Dedifferentiated amniotic fluid mesenchymal stem cell (primary cell): ENCODE results near the gene ZNF562.
"Not testable (repeated sequence)": the region's sequence is repeated elsewhere in the genome, so short reads cannot be mapped to it uniquely, and the experiment has no call there.

Experiments
- DNase-seq: peaks from one replicate; pipeline ENCODE4 v3.0.0-alpha.2; 2016; ENCODE audit errors: extremely low spot score

The ZNF562 gene

DNA sequence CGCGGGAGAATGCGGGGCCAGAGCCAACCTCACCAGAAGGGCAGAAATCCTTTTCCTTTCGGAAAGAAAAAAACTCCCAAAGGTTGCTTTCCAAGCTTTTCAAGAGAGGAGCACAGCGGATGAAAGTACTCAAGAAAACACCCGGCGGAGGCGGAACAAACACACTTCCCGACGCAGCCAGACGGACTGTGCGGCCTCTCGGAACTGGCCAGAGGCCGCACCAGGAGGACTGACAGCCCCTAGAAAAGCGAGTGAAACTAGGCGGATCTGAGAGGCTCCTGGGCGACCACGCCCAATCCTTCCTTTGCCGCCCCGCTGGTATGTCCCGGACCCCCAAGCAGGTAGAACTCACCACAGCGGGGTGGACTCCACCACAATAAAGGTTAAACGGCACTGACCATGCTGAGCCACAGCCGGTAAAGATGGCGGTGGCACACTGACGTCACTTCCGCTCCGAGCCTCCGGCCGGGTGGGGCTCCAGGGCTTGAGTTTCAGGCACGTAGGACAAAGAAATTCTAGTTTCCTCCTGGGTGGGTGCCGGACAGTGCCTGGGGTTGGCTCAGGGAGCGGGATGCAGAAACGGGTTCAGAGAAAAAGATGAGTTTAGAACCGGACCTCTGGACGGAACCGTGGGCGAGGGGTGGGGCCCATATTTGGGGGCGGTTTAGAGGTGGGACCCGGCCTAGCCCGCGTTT is at the start of gene ZNF562:
TSS of gene ZNF562 (minus strand) at position 438 of the 695 bp plus-strand sequence. CDS start 14,356 bp downstream, outside the sequence.
- DNase-seq = peak; percentile 89

- no peak for DNase-seq
These were observed 49.3 kb upstream of the ZNF562 start for GRCh38 chr19:9724157-9724556.

- no peak for DNase-seq
These were observed 47.0 kb upstream of the ZNF562 start for GRCh38 chr19:9721861-9722260.

GRCh38 chr19:9720541-9720940 is 45.6 kb upstream of the ZNF562 start:
- DNase-seq = no peak

GRCh38 chr19:9711815-9712214 is 36.9 kb upstream of the ZNF562 start:
- no peak for DNase-seq

- DNase-seq = no peak
These were observed 34.4 kb upstream of the ZNF562 start for GRCh38 chr19:9709305-9709704.

GRCh38 chr19:9705836-9706235 is 30.9 kb upstream of the ZNF562 start:
- DNase-seq = no peak

DNA sequence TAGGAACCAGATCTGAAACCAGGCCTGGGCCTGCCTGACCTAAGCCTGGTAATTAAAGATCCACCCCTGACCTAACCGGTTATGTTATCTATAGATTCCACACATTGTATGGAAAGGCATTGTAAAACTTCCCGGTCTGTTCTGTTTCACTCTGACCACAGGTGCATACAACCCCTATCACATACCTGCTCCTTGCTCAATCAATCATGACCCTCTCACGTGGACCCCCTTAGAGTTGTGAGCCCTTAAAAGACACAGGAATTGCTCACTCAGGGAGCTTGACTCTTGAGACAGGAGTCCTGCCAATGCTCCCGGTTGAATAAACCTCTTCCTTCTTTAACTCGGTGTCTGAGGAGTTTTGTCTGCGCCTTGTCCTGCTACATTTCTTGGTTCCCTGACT is 27.3 kb upstream of the ZNF562 start:
- DNase-seq = no peak

- no peak for DNase-seq
These were observed 25.5 kb upstream of the ZNF562 start for GRCh38 chr19:9700229-9700981.

DNA sequence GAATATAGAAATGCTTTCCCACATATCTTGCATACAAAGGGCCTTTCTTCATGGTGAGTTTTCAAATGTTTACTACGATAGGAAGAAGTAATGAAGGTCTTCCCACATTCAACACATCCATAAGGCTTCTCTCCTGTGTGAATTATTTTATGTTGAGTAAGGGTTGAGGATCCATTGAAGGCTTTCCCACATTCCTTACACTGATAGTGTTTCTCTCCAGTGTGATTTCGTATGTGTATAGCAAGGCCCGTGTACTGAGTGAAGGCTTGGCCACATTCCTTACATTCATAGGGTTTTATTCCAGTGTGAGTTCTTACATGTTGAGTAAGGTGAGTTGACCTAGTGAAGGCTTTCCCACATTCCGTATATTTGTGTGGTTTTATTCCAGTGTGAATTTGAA is 15.4 kb upstream of the ZNF562 start:
- not testable (repeated sequence) for DNase-seq

GRCh38 chr19:9679996-9680395 is 5.1 kb upstream of the ZNF562 start:
- not testable (repeated sequence) for DNase-seq

GRCh38 chr19:9675358-9675901 is 530 bp upstream of the ZNF562 start:
- DNase-seq = not testable (repeated sequence)

DNA sequence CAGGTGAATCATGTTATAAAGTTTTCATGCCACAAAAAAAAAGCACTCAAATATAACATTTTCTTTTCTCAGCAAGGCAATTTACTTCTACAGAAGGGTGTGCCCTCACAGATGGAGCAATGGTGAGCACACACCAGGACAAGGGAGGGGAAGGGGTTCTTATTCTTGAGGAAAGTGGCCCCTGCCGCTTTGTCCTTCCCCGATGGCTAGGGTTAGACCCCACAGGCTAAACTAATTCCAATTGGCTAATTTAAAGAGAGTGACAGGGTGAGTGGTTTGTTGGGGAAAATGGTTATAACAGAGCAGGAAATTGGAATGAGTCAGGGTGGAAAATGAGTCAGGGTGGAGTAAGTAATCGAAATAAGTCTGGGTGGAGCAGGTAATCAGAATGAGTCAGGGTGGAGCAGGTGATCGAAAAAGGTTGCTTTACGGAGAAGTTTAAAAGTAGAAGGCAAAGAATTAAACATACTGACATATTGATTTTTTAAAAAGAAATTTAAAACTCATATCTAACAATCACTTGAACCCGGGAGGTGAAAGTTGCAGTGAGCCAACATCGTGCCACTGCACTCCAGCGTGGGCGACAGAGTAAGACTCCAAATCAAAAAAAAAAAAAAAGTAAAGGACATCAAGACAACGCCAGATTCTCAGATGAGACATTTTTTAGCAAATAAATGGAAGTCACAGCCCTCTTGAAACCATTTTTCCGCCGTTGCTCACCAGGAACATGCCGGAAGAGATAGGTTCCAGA is 813 bp downstream of the ZNF562 start:
- DNase-seq = peak; percentile 15

DNA sequence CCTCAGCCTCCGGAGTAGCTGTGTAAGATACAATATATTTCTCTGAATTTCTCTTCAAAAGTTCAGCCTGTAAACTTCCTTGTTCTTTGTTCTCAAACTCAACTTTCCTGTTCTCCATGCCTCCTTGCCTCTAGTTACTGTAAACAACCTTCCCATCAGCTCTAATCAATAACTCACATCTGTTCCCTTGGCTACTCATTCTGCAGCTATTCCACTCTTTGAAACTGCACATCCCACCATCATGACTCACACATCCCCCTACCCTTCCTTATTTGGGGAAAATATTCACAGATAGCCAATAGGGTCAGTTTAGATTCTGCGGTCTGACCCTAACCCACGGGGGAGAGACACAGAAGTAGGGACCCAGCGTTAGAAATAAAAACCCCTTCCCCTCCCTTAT is 2.0 kb downstream of the ZNF562 start:
- no peak for DNase-seq

DNA sequence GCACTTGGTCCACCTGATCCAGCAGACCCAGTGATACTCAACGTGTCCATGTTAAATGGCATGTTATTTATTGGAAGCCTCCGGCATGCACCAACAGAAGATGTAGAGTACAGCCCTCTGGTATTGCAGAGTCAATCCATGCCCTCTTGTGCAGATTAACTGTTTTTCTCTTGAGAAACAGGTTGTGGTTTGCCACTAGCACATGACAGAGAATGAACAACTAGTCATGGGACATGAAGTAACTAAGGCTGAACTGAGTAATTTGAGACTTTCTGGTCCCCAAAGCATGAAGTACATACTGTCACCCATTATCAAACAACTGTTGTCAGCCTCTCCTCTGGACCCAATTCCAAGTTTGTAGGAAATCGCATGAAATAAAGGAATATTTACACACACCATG is 3.2 kb downstream of the ZNF562 start:
- DNase-seq = no peak

GRCh38 chr19:9668544-9668943 is 6.4 kb downstream of the ZNF562 start:
- no peak for DNase-seq

DNA sequence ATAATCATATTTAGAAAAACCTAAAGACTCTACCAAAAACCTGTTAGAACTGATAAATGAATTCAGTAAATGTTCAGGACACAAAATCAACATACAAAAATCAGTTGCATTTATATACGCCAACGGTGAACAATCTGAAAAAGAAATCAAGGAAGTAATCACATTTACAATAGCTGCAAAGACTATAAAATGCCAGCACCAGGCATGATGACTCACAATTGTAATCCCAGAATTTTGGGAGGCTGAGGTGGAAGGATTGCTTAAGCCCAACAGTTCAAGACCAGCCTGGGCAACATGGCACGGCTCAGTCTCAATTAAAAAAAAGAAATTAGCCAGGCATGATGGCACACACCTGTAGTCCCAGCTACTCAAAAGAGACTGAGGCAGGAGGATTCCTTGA is 7.0 kb downstream of the ZNF562 start:
- DNase-seq = no peak

DNA sequence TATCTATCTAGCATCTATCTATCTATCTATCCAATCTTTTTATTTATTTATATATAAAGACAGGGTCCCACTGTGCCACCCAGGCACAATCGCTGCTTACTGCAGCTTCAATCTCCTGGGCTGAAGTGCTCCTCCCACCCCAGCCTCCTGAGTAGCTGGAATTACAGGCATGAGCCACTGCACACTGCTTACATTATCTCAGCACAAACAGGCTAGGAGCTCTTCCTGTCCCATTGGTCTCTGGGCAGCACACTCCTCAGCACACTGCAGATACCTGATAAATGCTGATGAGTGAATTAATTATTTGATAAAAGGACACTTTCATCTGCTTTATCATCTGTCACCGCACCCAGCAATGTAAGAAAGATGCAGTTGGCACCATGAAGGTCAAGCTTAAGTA is 16.1 kb downstream of the ZNF562 start:
- no peak for DNase-seq

DNA sequence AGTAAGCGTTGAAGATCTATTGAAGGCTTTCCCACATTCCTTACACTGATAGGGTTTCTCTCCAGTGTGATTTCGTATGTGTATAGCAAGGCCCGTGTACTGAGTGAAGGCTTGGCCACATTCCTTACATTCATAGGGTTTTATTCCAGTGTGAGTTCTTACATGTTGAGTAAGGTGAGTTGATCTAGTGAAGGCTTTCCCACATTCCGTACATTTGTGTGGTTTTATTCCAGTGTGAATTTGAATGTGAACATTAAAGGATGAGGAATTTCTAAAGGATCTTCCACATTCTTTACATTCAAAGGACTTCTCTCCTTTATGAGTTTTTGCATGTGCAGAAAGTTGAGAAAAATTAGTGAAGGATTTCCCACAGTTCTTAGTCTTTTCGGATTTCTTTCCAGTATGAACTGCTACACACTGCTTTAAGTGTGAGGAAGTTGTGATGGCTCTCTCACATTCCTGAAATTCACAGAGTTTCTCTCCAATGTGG is 21.8 kb downstream of the ZNF562 start:
- DNase-seq = not testable (repeated sequence)

DNA sequence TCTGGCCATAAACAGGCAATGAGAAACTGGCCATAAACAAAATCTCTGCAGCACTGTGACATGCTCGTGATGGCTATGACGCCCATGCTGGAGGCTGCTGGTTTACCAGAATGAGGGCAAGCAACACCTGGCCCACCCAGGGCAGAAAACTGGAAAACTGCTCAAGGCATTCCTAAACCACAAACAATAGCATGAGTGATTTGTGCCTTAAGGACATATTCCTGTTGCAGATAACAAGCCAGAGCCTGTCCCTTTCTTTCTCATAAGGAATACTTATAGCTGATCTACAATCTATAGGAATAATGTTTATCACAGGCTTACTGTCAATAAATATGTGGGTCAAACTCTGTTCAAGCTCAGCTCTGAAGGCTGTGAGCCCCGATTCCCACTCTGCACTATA is 23.4 kb downstream of the ZNF562 start:
- not testable (repeated sequence) for DNase-seq

GRCh38 chr19:9650345-9650744 is 24.6 kb downstream of the ZNF562 start:
- no peak for DNase-seq

DNA sequence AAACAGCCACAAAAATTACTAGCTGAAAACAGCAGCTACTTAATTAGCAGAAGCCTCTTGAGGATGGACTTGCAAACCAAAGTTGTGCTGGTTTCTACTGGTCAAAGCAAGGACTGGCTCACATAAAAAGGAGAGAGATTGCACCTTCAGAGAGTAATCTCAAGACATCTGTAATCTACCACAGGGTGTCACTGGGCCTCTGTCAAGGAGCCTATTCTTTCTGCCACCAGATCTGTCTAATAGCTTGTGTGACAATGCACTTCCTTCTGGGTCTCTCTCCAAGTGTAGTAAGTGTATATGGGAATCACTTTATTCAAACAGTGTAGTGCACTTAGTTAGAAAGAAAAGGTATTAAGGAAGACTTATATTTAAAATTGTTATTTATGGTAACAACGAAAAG is 29.4 kb downstream of the ZNF562 start:
- DNase-seq = no peak
